GM12801 (cell line): ENCODE data around the gene NAPSA.

Source experiments
- TF ChIP-seq, protein P1 (sequence below): IDR thresholded peaks from one replicate; pipeline ENCODE4 v1.5.1; 2011; ENCODE audit warnings: control low read depth; ENCODE audit not compliant: insufficient read length; ENCODE audit errors: extremely low read depth

Gene NAPSA

GRCh38 chr19:50349277-50350057 is 16.0 kb downstream of the NAPSA start:
- TF ChIP-seq, protein P1, sequence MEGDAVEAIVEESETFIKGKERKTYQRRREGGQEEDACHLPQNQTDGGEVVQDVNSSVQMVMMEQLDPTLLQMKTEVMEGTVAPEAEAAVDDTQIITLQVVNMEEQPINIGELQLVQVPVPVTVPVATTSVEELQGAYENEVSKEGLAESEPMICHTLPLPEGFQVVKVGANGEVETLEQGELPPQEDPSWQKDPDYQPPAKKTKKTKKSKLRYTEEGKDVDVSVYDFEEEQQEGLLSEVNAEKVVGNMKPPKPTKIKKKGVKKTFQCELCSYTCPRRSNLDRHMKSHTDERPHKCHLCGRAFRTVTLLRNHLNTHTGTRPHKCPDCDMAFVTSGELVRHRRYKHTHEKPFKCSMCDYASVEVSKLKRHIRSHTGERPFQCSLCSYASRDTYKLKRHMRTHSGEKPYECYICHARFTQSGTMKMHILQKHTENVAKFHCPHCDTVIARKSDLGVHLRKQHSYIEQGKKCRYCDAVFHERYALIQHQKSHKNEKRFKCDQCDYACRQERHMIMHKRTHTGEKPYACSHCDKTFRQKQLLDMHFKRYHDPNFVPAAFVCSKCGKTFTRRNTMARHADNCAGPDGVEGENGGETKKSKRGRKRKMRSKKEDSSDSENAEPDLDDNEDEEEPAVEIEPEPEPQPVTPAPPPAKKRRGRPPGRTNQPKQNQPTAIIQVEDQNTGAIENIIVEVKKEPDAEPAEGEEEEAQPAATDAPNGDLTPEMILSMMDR: no peak

DNA sequence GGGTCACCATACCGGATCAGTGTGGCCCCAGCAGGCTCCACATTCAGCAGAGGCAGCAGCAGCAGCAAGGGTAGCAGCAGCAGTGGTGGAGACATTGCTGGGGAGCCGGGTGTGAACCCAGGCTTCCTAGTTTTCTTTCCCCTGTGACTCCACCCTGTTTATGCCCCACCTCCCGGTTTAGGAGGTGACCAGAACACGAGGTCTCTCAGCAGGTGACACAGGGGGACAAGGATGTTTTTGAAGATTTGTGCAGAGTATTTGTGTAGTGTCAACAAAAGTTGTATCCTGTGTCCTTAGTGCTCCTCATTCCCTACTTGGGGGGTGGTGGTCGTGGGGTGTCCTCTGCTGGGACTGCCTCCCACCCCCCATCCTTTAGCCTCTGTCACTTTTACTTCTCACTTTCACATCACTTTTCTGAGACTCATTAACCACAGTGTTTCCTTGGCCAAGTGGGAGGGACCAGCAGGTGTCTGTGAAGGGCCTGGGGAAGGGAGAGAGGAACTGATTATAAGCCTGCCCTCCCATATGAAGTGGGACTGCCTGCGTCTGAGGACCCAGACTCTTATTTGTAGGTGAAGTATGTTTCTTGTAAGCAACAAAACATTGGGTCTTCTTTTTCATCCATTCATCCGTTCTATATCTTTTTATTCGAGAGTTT is 20.6 kb downstream of the NAPSA start:
- TF ChIP-seq, protein P1: no peak

- TF ChIP-seq, protein P1: no peak
Observed at GRCh38 chr19:50341091-50341564, 24.3 kb downstream of the NAPSA start.

DNA sequence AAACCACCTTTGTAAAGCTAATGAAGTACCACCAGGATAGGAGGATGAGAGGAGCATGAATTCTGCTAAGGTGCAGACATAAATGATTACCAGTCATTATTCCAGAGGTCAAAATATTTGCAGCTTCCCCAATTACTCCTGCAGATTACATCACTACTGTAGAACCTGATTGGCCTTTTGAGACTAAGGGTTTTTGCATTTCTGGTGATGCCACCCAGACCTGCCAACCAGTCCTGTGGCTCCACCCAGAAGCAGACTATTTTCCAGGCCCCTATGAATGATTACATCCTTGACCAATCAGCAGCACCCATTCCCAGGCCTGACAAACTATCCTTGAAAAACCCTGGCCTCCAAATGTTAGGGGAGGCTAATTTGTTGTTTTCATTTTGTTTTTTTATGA is 25.1 kb downstream of the NAPSA start:
- TF ChIP-seq, protein P1: no peak

- TF ChIP-seq, protein P1: no peak
Observed at GRCh38 chr19:50334741-50335421, 30.6 kb downstream of the NAPSA start.

- TF ChIP-seq, protein P1: no peak
Observed at GRCh38 chr19:50333737-50334617, 31.5 kb downstream of the NAPSA start.
